A673 (cell line): ENCODE results near the gene MINDY3.

Source experiments
- CTCF ChIP-seq: fragments of 300-800, 200-600 bp; sonication (generic); conservative IDR thresholded peaks from 2 replicates; pipeline ENCODE4 v1.5.1; 2017; ENCODE audit warnings: low read depth, mild to moderate bottlenecking, antibody characterized with exemption, low read length, moderate library complexity, mixed read lengths
- EZH2 ChIP-seq: fragments of 200-600 bp; sonication (generic); IDR thresholded peaks from 2 replicates; pipeline ENCODE4 v1.6.1; 2017; ENCODE audit warnings: borderline replicate concordance, low read depth, mild to moderate bottlenecking, mixed read lengths, antibody characterized with exemption, low read length; ENCODE audit not compliant: poor library complexity, severe bottlenecking

- no peak for TF ChIP-seq CTCF
- TF ChIP-seq EZH2 = no peak
Measured at GRCh38 chr10:15877836-15878576, 17.7 kb upstream of the MINDY3 start.
